ENCODE data around the gene H2AZ2. TPM values are rescaled to one million over a fixed set of nuclear protein-coding genes. Genes with fewer than 3 reads are reported as not detected.

Gene H2AZ2
- total RNA-seq, 1 donor from 2014 or later: 157 TPM

DNA sequence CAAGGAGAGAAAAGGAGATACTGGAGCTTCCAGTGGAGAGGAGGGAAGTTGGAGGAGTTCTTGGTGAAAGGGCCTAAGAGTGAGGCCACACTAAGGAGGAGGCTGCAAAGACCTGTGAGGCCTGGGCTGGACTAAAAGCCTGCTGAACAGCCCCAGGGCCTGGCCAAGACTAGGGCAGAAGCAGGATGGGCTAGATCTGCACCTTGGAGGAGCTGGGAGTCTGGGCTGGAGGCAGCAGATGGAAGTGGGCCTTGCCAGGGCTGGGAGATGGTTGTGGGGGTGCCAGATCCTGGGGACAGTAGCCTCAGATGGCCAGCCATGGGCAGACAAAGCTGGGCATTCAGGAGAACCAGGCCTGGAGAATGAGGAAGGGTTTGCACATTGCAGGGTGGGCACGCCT, 43.9 kb upstream of the H2AZ2 start:
- H3K4me1 Mint-ChIP-seq (ENCODE audit: unreplicated experiment): peaks cover 3% of the 10 kb centered on the region
- no peak for DNase-seq (ENCODE audit: low spot score)
- TF ChIP-seq, protein P1, sequence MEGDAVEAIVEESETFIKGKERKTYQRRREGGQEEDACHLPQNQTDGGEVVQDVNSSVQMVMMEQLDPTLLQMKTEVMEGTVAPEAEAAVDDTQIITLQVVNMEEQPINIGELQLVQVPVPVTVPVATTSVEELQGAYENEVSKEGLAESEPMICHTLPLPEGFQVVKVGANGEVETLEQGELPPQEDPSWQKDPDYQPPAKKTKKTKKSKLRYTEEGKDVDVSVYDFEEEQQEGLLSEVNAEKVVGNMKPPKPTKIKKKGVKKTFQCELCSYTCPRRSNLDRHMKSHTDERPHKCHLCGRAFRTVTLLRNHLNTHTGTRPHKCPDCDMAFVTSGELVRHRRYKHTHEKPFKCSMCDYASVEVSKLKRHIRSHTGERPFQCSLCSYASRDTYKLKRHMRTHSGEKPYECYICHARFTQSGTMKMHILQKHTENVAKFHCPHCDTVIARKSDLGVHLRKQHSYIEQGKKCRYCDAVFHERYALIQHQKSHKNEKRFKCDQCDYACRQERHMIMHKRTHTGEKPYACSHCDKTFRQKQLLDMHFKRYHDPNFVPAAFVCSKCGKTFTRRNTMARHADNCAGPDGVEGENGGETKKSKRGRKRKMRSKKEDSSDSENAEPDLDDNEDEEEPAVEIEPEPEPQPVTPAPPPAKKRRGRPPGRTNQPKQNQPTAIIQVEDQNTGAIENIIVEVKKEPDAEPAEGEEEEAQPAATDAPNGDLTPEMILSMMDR (IDR thresholded peaks at IDR 0.05; ENCODE audit: unreplicated experiment): no peak
- no peak overlapping the region for H3K4me3 Mint-ChIP-seq (ENCODE audit: unreplicated experiment)
- H3K9me3 Mint-ChIP-seq (ENCODE audit: unreplicated experiment): no peaks in the 10 kb centered on the region
- no peak overlapping the region for H3K27ac Mint-ChIP-seq (ENCODE audit: unreplicated experiment)
- H3K27me3 Mint-ChIP-seq (ENCODE audit: unreplicated experiment): peaks cover 7% of the 10 kb centered on the region
- H3K36me3 Mint-ChIP-seq (ENCODE audit: low read depth, unreplicated experiment): no peaks in the 10 kb centered on the region

DNA sequence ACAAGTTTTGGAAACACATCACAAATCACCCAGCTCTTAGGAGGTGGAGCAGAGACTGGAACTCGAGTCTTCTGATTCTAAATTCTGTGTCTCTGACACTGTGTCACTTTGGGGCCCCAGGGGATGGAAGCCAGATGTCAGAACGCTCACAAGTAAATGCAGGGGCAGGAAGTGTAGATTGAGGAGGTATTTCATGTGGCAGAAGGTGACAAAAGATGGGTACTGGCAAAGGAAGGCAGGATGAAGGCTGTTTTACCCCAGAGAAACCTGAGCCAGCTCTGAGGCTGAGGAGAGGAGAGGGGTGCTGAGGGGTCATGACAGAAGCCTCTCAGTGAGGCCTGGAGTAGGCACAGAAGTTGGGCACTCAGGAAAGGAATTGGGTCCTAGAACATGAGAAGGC, 43.5 kb upstream of the H2AZ2 start:
- Mint-ChIP-seq H3K9me3 (ENCODE audit: unreplicated experiment) (no peaks in the 10 kb centered on the region), H3K27ac (ENCODE audit: unreplicated experiment) (no peak overlapping the region), H3K36me3 (ENCODE audit: low read depth, unreplicated experiment) (no peaks in the 10 kb centered on the region), H3K27me3 (ENCODE audit: unreplicated experiment) (peaks cover 11% of the 10 kb centered on the region), H3K4me1 (ENCODE audit: unreplicated experiment) (peaks cover 3% of the 10 kb centered on the region), H3K4me3 (ENCODE audit: unreplicated experiment) (no peak overlapping the region)
- DNase-seq (ENCODE audit: low spot score): no peak
- TF ChIP-seq, protein P1 (IDR thresholded peaks at IDR 0.05; ENCODE audit: unreplicated experiment): no peak

DNA sequence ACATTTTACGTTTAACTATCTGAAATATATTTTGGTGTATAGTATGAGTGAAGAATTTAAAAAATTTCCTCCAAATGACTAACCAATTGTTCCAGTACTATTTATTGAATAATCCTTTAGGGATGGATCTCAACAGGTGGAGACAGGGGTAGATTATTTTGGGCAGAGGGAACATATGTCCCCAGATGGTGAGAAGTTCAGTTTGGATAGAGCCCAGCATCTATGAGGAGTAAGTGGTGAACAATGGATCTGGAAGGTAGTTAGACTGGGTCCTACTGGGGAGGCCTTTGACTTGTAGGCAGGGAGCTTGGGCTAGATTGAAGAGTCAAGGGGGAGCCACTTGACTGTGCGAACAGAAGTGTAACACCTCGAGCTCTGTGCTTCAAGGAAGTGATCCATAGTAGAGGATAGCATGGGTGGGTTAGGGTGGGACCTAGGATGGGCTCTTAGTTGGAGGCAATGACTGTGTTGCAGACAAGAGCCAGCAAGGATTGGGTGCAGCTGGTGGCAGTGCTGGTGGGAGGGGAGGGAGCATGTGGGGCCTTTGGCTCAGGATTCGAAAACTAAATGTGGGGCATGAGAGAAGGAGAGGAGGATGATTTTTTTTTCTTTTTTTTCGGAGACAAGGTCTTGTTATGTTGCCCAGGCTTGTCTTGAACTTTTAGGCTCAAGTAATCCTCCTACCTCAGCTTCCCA, 41.3 kb upstream of the H2AZ2 start:
- no peaks in the 10 kb centered on the region for H3K9me3 Mint-ChIP-seq (ENCODE audit: unreplicated experiment)
- H3K4me1 Mint-ChIP-seq (ENCODE audit: unreplicated experiment): peaks cover 12% of the 10 kb centered on the region
- TF ChIP-seq, protein P1 (IDR thresholded peaks at IDR 0.05; ENCODE audit: unreplicated experiment): no peak
- no peak for DNase-seq (ENCODE audit: low spot score)
- H3K4me3 Mint-ChIP-seq (ENCODE audit: unreplicated experiment): no peak overlapping the region
- H3K27me3 Mint-ChIP-seq (ENCODE audit: unreplicated experiment): peaks cover 17% of the 10 kb centered on the region
- H3K36me3 Mint-ChIP-seq (ENCODE audit: low read depth, unreplicated experiment): peaks cover 5% of the 10 kb centered on the region
- no peak overlapping the region for H3K27ac Mint-ChIP-seq (ENCODE audit: unreplicated experiment)

DNA sequence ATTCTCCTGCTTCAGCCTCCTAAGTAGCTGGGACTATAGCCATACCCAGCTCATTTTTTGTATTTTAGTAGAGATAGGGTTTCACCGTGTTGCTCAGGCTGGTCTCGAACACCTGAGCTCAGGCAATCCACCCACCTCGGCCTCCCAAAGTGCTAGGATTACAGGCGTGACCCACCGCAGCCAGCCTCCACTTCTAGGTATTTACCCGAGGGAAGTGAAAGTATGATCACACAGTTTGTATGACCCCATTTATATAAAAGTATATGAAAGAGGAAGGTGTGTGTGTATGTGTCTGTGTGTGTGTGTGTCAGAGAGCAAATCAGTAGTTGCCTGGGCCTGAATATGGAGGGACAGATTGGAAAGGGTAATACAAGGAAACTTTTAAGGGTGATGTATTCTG, 39.4 kb upstream of the H2AZ2 start:
- Mint-ChIP-seq H3K4me1 (ENCODE audit: unreplicated experiment) (peaks cover 24% of the 10 kb centered on the region), H3K9me3 (ENCODE audit: unreplicated experiment) (no peaks in the 10 kb centered on the region), H3K27me3 (ENCODE audit: unreplicated experiment) (peaks cover 14% of the 10 kb centered on the region), H3K36me3 (ENCODE audit: low read depth, unreplicated experiment) (peaks cover 5% of the 10 kb centered on the region), H3K27ac (ENCODE audit: unreplicated experiment) (no peak overlapping the region), H3K4me3 (ENCODE audit: unreplicated experiment) (no peak overlapping the region)
- TF ChIP-seq, protein P1 (IDR thresholded peaks at IDR 0.05; ENCODE audit: unreplicated experiment): no peak
- no peak for DNase-seq (ENCODE audit: low spot score)

All from endothelial cell (in vitro differentiated cells).